ENCODE measurements around the gene DMXL1.
"Not testable (repeated sequence)": the region's sequence is repeated elsewhere in the genome, so short reads cannot be mapped to it uniquely, and the experiment has no call there.

Gene DMXL1

DNA sequence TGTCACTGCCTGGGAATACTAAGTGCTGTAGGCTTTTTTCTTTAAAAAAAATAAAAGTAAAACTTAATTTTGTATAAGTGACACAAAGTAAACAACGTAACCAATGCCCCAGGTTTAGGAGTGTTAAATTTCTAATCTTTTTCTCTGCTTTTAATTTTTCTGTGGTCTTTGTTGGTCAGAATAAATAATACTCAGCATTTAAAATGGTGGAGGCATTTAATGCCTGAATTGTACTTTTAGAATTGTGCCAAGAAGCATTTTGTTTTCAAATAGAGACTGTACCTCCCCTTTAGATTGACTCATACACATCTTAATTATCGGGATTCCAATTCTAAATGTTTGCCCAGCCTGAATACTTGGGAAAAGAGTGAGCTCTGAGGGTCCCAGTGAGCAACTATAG is 1.6 kb downstream of the DMXL1 start:
- Histone ChIP-seq H3K4me3 (ENCODE audit: low read depth in 1 of 2, low read length in 2 of 2) (peak overlapping the region; percentile 81 to 98), H3K4me1 (ENCODE audit: control insufficient read depth in 1 of 2, insufficient read depth in 2 of 2, low read length in 2 of 2) (peaks cover 8 to 30% of the 10 kb centered on the region in 2 donors), H3K27me3 (ENCODE audit: low read depth, low read length) (no peaks in the 10 kb centered on the region), H3K27ac (ENCODE audit: low read length) (no peak overlapping the region), H3K36me3 (ENCODE audit: control insufficient read depth in 1 of 2, insufficient read depth in 2 of 2, low read length in 2 of 2) (no peaks in the 10 kb centered on the region), H3K9me3 (ENCODE audit: control insufficient read depth in 1 of 2, low read length in 2 of 2) (no peaks in the 10 kb centered on the region)

DNA sequence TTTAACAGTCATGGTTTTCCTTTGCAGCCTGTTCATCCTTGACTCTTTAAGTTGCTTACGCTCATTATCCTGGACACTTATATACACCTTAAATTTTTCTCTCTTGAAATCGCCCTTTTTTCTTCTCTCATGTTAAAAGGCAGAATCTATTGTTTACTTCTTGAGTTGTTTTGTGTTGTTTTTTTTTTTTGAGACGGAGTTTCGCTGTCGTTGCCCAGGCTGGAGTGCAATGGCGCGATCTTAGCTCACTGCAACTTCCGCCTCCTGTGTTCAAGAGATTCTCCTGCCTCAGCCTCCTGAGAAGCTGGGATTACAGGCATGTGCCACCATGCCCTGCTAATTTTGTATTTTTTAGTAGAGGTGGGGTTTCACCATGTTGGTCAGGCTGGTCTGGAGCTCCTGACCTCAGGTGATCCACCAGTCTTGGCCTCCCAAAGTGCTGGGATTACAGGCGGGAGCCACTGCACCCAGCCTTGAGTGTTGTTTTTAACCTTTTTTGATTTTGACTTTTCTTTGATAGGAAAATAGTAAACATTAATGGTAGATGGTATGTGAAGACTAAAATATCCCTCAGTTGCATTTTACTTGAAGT is 3.0 kb downstream of the DMXL1 start:
- not testable (repeated sequence) for H3K9me3 ChIP-seq (ENCODE audit: control insufficient read depth in 1 of 2, low read length in 2 of 2); H3K27ac ChIP-seq (ENCODE audit: low read length)

DNA sequence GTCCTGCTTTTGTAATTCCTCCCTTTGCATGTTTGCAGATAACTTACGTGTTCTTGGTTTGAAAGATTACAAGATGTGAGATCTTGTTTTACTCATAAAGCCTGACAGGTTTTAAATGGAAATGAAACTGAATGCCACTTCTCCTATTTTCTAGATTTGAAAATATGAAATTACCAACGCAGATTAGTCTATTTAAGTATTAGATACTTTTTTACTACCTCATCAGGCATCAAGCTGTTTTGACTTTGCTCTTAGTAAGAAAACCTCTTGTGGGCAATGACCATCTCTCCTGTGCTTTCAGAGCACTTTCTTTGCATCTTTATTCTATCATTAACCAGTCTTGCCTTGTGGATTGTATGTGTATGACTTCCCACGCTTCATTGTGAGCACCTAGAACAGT is 3.5 kb downstream of the DMXL1 start:
- no peaks in the 10 kb centered on the region for H3K36me3 ChIP-seq (ENCODE audit: control insufficient read depth in 1 of 2, insufficient read depth in 2 of 2, low read length in 2 of 2)

More for the DNA sequence above, 3.0 kb downstream of the DMXL1 start:
- peaks cover 8 to 34% of the 10 kb centered on the region in 2 donors for H3K4me1 ChIP-seq (ENCODE audit: control insufficient read depth in 1 of 2, insufficient read depth in 2 of 2, low read length in 2 of 2)
- not testable (repeated sequence) for H3K27me3 ChIP-seq (ENCODE audit: low read depth, low read length); H3K4me3 ChIP-seq (ENCODE audit: low read depth in 1 of 2, low read length in 2 of 2); H3K36me3 ChIP-seq (ENCODE audit: control insufficient read depth in 1 of 2, insufficient read depth in 2 of 2, low read length in 2 of 2)

DNA sequence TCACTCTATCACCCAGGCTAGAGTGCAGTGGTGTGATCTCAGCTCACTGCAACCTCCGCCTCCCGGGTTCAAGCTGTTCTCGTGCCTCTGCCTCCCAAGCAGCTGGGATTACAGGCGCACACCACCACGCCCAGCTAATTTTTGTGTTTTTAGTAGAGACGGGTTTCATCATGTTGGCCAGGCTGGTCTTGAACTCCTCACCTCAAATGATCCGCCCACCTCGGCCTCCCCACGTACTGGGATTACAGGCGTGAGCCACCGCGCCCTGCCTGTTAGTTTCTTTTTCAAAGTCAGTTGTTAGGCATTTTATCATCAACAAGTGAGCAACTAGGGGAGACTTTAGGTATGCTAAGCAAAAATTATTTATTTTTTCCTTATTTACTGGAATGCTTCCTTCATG is 4.4 kb downstream of the DMXL1 start:
- peaks cover 13 to 34% of the 10 kb centered on the region in 2 donors for H3K4me1 ChIP-seq (ENCODE audit: control insufficient read depth in 1 of 2, insufficient read depth in 2 of 2, low read length in 2 of 2)
- H3K27ac ChIP-seq (ENCODE audit: low read length); H3K9me3 ChIP-seq (ENCODE audit: control insufficient read depth in 1 of 2, low read length in 2 of 2): not testable (repeated sequence)

More for the DNA sequence above, 3.5 kb downstream of the DMXL1 start:
- peaks cover 13 to 34% of the 10 kb centered on the region in 2 donors for H3K4me1 ChIP-seq (ENCODE audit: control insufficient read depth in 1 of 2, insufficient read depth in 2 of 2, low read length in 2 of 2)
- no peaks in the 10 kb centered on the region for H3K9me3 ChIP-seq (ENCODE audit: control insufficient read depth in 1 of 2, low read length in 2 of 2)
- H3K4me3 ChIP-seq (ENCODE audit: low read depth in 1 of 2, low read length in 2 of 2): no peak overlapping the region
- no peak overlapping the region for H3K27ac ChIP-seq (ENCODE audit: low read length)
- H3K27me3 ChIP-seq (ENCODE audit: low read depth, low read length): no peaks in the 10 kb centered on the region

DNA sequence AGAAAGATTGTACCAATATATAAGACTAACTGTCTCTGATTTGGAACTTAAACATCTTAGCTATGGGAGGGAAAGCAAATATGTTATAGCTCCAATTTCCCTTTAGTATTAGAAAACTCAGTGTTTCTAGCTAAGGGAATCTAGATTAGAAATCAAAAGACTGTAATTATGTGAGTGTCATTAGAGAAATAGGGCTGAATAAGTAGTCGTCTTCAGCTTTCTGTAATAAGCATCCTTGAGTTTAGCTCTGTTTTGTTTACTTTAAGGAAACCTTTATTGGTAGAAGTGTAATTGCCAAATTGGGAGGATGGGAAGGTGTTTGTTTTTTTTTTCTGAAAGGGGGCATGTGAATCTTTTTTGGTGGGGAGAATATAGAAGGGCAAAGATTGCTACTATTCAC is 5.2 kb downstream of the DMXL1 start:
- Histone ChIP-seq H3K4me3 (ENCODE audit: low read depth in 1 of 2, low read length in 2 of 2) (no peak overlapping the region), H3K27me3 (ENCODE audit: low read depth, low read length) (no peaks in the 10 kb centered on the region), H3K36me3 (ENCODE audit: control insufficient read depth in 1 of 2, insufficient read depth in 2 of 2, low read length in 2 of 2) (no peaks in the 10 kb centered on the region), H3K4me1 (ENCODE audit: control insufficient read depth in 1 of 2, insufficient read depth in 2 of 2, low read length in 2 of 2) (peaks cover 13 to 39% of the 10 kb centered on the region in 2 donors), H3K27ac (ENCODE audit: low read length) (no peak overlapping the region), H3K9me3 (ENCODE audit: control insufficient read depth in 1 of 2, low read length in 2 of 2) (no peaks in the 10 kb centered on the region)

More for the DNA sequence above, 4.4 kb downstream of the DMXL1 start:
- not testable (repeated sequence) for H3K27me3 ChIP-seq (ENCODE audit: low read depth, low read length); H3K36me3 ChIP-seq (ENCODE audit: control insufficient read depth in 1 of 2, insufficient read depth in 2 of 2, low read length in 2 of 2); H3K4me3 ChIP-seq (ENCODE audit: low read depth in 1 of 2, low read length in 2 of 2)

DNA sequence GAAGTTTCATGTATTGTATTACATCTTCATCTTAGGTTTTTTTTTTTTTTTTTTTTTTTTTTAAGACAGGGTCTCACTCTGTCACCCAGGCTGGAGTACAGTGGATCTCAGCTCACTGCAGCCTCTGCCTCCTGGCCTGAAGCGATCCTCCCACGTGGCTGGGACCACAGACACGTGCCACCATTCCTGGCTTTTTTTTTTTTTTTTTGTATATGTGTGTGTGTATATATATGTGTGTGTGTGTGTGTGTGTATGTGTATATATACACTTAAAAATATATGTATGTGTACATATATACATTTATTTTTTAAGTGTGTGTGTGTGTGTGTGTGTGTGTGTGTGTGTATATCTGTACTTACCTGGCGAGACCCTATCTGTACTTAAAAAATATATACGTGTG is 6.6 kb downstream of the DMXL1 start:
- no peak overlapping the region for H3K27ac ChIP-seq (ENCODE audit: low read length)
- H3K27me3 ChIP-seq (ENCODE audit: low read depth, low read length): no peaks in the 10 kb centered on the region
- no peaks in the 10 kb centered on the region for H3K36me3 ChIP-seq (ENCODE audit: control insufficient read depth in 1 of 2, insufficient read depth in 2 of 2, low read length in 2 of 2)
- no peaks in the 10 kb centered on the region for H3K9me3 ChIP-seq (ENCODE audit: control insufficient read depth in 1 of 2, low read length in 2 of 2)
- H3K4me1 ChIP-seq (ENCODE audit: control insufficient read depth in 1 of 2, insufficient read depth in 2 of 2, low read length in 2 of 2): peaks cover 13 to 33% of the 10 kb centered on the region in 2 donors
- no peak overlapping the region for H3K4me3 ChIP-seq (ENCODE audit: low read depth in 1 of 2, low read length in 2 of 2)

DNA sequence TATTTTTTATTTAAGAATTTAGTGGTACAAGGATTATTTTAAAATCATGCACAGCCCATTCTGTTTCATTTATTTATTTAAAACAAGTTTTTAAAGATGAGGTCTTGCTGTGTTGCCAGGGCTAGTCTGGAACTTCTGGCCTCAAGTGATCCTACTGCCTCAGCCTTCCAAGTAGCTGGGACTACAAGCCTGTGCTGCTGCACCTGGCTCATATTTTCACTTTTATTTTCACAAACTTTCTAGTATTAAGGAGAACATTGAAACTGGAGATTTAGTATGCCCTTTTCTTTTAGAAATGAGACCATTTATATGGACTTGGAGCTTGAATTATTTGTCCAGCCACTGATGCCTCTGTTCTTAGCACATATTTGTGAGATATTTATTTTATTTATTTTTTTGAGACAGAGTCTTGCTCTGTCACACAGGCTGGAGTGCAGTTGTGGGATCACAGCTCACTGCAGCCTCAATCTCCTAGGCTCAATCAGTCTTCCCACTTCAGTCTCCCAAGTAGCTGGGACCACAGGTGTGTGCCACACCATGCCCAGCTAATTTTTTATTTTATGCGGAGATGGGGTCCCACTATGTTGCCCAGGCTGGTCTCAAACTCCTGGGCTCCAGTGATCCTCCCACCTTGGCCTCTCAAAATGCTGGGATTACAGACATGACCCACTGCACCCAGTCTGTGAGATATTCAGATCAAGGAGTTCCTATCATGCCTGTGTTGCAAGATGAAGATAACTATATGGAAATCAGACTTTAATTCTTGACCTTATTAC is 7.4 kb downstream of the DMXL1 start:
- peaks cover 13 to 25% of the 10 kb centered on the region in 2 donors for H3K4me1 ChIP-seq (ENCODE audit: control insufficient read depth in 1 of 2, insufficient read depth in 2 of 2, low read length in 2 of 2)
- no peaks in the 10 kb centered on the region for H3K36me3 ChIP-seq (ENCODE audit: control insufficient read depth in 1 of 2, insufficient read depth in 2 of 2, low read length in 2 of 2)
- H3K4me3 ChIP-seq (ENCODE audit: low read depth in 1 of 2, low read length in 2 of 2): no peak overlapping the region
- no peaks in the 10 kb centered on the region for H3K9me3 ChIP-seq (ENCODE audit: control insufficient read depth in 1 of 2, low read length in 2 of 2)
- no peak overlapping the region for H3K27ac ChIP-seq (ENCODE audit: low read length)
- H3K27me3 ChIP-seq (ENCODE audit: low read depth, low read length): no peaks in the 10 kb centered on the region

DNA sequence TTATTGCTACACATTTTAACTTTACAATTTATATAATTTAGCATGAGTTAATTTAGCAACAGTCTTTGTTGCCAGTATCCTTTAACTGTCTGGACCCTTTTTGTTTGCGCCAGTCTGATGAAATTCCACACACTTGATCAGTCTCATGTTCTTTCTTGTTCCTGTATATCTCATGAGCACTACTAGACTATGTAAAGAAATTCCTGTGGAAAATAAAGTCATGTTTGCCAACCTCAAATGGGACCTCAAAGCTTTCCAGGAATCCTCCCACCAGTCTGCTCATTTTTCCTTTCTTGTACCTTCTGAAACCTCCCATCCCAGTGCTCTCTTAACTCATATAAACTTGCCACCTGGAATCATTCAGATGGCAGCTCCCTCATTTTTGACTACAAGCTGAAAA is 8.0 kb downstream of the DMXL1 start:
- Histone ChIP-seq H3K4me3 (ENCODE audit: low read depth in 1 of 2, low read length in 2 of 2) (no peak overlapping the region), H3K36me3 (ENCODE audit: control insufficient read depth in 1 of 2, insufficient read depth in 2 of 2, low read length in 2 of 2) (no peaks in the 10 kb centered on the region), H3K27me3 (ENCODE audit: low read depth, low read length) (no peaks in the 10 kb centered on the region), H3K27ac (ENCODE audit: low read length) (no peak overlapping the region), H3K9me3 (ENCODE audit: control insufficient read depth in 1 of 2, low read length in 2 of 2) (no peaks in the 10 kb centered on the region), H3K4me1 (ENCODE audit: control insufficient read depth in 1 of 2, insufficient read depth in 2 of 2, low read length in 2 of 2) (peaks cover 13 to 18% of the 10 kb centered on the region in 2 donors)

DNA sequence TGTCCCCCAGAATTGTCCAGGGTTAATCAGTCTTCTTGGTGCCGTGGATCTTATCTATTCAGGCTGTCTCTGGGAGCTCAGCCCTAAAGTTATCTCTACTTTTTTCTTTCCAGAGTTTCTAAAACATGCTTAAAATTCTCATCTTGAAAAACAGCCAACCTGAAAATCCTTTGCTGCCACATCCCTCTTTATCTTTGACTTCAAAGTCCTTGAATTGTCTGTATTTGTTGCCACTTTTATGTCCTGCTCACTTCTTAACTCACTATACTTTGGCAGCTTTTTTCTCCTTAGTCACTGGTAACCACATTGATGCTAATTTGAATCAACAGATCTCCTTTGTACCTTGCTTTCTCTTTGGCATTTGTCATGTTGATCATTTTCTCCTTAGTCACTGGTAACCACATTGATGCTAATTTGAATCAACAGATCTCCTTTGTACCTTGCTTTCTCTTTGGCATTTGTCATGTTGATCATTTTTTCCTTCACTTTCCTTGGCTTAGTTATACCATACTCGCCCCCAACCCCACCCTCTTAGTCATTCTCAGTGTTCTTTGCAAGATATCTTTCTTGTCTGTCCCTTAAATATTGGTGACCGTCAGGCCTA is 8.5 kb downstream of the DMXL1 start:
- Histone ChIP-seq H3K27ac (ENCODE audit: low read length) (no peak overlapping the region), H3K4me3 (ENCODE audit: low read depth in 1 of 2, low read length in 2 of 2) (no peak overlapping the region), H3K9me3 (ENCODE audit: control insufficient read depth in 1 of 2, low read length in 2 of 2) (no peaks in the 10 kb centered on the region), H3K36me3 (ENCODE audit: control insufficient read depth in 1 of 2, insufficient read depth in 2 of 2, low read length in 2 of 2) (no peaks in the 10 kb centered on the region), H3K4me1 (ENCODE audit: control insufficient read depth in 1 of 2, insufficient read depth in 2 of 2, low read length in 2 of 2) (peaks cover 12 to 13% of the 10 kb centered on the region in 2 donors), H3K27me3 (ENCODE audit: low read depth, low read length) (no peaks in the 10 kb centered on the region)

DNA sequence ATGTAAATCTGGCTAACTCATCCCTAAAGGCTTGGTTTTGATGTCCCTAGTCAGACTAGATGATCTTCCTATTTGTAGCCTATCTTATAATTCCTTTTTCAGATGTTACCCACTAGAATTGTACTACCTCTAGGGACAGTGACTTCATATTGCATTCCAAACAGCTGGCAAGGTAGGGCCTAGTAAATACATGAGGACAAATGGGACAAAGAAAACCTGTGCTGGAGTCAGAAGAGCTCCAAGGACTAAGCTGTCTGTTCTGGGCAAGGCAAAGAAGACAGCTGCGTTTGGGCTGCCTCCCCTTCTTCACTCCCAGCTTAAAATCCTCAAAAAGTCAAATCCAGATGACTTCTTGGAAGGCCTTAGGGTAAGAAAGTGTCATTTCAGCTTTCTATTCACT is 10.0 kb downstream of the DMXL1 start:
- Histone ChIP-seq H3K4me1 (ENCODE audit: control insufficient read depth in 1 of 2, insufficient read depth in 2 of 2, low read length in 2 of 2) (peaks cover 9 to 13% of the 10 kb centered on the region in 2 donors), H3K4me3 (ENCODE audit: low read depth in 1 of 2, low read length in 2 of 2) (no peak overlapping the region), H3K9me3 (ENCODE audit: control insufficient read depth in 1 of 2, low read length in 2 of 2) (no peaks in the 10 kb centered on the region), H3K27ac (ENCODE audit: low read length) (no peak overlapping the region), H3K36me3 (ENCODE audit: control insufficient read depth in 1 of 2, insufficient read depth in 2 of 2, low read length in 2 of 2) (no peaks in the 10 kb centered on the region), H3K27me3 (ENCODE audit: low read depth, low read length) (no peaks in the 10 kb centered on the region)

DNA sequence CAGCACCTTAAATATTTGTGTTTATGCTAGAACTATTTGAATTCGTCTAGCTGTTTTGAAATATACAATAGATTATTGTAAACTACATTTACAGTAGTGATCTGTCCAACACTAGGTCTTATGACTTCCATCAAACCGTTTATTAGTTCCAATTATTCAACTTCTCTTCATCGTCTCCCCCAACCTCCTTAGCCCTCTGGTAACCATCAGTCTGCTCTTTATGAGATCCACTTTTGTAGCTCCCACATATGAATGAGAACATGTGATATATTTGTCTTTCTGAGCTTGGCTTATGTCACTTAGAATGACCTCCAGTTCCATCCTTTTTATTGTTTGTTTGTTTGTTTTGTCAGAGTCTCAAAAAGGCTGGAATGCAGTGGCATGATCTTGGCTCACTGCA is 11.8 kb downstream of the DMXL1 start:
- Histone ChIP-seq H3K27me3 (ENCODE audit: low read depth, low read length) (no peaks in the 10 kb centered on the region), H3K9me3 (ENCODE audit: control insufficient read depth in 1 of 2, low read length in 2 of 2) (no peaks in the 10 kb centered on the region), H3K27ac (ENCODE audit: low read length) (no peak overlapping the region), H3K4me3 (ENCODE audit: low read depth in 1 of 2, low read length in 2 of 2) (no peak overlapping the region), H3K4me1 (ENCODE audit: control insufficient read depth in 1 of 2, insufficient read depth in 2 of 2, low read length in 2 of 2) (peaks cover 5 to 9% of the 10 kb centered on the region in 2 donors), H3K36me3 (ENCODE audit: control insufficient read depth in 1 of 2, insufficient read depth in 2 of 2, low read length in 2 of 2) (no peaks in the 10 kb centered on the region)

Measured in muscle layer of duodenum (tissue), 2 donors.